NCI-H1105 (cell line): ENCODE data around the gene SCUBE1.

Experiments
- DNase-seq: peaks from one replicate; lab custom pipeline; 2025; lab: John Stamatoyannopoulos, UW

Gene SCUBE1

DNA sequence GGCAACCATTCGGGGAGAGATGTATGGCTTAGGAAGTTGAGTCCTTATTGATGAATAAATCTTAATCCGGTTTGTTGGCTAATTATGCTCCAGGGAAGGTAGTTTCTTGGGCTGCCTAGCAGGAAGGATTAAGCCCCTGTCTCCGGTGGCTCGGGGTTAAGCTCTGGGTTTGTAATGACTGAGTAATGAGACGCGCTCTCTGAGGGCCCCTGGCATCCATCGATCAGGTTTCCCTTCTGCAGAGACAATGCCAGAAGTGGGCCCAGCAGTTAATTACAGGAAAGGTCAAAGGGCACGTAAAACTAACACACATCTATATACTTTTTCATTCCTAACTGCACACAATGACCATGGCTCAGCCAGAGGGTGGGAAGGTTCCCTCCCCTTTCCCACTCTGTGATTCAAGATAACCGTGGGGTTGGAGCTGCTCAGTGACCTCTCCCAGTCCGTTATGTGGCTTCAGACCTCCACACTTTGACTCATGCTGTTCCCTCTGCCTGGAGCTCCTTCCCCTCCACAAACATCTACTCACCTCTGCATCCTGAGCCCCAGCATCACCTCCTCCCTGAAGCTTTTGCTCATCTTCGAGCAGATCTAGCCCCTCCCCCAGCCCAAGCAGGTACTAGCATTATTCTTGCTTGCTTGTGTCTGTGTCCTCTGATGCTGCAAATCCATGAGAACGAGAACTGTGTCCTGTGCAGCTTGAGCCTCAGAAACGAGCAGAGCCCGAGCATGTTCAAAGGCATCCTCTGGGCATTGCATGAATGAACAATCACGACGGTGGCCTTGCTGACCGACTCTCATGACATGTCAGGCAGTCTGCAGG is 16.6 kb downstream of the SCUBE1 start:
- no peak for DNase-seq

DNA sequence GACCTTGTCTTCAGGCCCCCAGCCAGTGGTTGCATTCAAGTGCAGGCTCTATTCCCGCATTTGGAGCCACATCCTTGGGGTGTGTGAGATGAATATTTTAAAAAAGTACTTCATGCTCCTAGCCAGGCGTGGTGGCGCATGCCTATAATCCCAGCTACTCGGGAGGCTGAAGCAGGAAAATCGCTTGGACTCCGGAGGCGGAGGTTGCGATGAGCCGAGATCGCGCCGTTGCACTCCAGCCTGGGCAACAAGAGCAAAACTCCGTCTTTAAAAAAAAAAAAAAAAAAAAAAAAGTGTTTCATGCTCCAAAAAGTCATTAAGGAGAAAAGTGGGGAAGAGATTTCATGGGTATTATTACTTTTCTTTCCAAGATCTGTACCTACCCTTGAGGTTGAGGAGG is 18.0 kb downstream of the SCUBE1 start:
- no peak for DNase-seq

DNA sequence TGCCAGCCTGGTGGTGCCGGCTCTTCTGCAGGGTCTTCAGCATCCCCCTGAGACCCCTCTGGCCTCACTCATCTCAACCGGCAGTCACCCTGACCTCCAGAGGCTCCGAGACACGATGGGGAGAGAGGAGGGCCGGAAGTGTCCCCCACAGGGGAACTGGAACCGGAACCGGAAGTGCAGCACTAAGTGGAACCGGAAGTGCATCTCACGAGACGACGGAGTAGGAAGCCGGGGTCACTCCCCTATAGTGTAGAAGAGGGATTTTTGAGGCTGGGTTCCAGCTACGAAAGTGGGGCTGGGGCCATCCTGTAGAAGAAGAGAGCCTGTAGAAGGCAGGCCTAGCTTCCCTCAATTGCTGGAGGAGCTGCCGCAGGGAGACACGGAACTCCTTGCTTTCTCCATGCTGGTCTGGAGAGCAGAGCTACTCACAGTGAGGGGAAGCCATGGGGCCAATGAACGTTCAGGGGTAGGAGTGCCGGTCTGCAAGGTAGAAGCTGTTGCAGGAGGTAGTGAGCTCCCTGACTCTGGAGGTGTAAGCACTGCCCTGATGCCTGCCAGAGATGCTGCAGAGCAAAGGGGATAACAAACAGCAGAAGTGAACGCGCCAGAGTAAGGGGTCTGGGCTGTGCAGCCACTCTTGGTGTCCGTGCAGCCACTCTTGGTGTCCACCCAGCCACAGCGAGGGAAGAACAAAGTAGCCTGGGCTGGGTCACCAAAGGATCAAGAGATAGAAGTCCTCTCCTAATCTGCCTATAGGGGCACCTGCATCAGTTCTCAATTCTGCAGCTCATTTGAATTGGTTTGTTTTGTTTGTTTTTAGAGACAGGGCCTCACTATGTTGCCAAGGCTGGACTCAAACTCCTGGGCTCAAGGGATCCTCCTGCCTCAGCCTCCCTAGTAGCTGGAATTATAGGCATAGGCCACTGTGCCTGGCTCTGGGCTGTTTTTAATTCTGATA is 21.9 kb downstream of the SCUBE1 start:
- no peak for DNase-seq

DNA sequence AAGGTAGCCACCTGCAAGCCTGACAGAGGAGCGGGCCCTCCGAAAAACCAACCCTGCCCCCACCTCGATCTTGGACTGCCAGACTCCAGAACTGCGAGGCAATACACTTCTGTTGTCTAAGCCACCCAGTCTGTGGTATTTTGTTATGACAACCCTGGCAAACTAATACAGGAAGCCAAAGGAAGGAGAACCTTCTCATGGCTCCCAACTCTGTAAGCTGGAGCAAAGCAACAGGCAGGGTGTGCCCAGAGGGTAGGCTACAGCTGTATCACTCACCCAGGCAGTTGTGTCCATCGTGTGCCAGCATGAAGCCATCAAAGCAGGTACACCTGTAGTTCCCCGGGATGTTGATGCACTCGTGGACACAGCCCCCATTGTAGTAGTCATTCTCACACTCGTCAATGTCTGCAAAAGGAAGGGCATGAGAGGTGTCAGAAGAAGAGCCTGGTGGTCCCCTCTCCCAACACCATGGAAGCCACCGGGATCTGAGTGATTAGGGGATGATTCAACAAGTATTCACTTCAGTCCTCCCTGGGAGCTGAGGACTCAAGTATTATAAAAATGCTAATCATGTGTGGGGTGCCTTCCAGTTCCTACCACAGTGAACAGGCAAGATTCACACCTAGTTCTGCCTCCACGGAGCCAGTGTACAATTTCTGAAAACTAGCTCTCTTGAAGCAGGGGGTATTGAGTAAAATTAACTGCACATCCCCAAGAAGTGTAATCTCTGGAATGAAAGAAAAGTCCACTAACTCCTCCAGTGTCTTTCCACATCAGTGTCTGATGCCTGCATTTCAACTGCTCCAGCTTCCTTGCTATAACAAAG is 23.3 kb downstream of the SCUBE1 start:
- no peak for DNase-seq

DNA sequence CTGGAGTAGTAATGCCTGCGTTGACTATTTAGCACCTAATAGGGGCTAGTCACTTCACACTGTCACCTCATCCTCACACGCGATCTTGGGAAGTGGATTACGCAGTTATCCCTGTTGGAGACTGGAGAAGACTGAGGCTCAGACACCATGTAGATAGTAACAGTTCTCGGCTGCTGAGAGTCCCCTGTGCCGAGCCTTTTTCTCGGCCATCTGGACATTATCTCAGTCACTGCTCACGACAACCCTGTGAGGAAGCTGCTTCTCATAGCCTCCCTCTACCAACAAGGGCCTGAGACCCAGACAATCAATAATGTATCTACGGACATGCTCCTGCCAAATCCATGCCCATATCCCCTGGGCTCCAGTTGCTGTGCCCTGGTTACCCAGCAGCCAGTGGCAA is 25.9 kb downstream of the SCUBE1 start:
- no peak for DNase-seq

DNA sequence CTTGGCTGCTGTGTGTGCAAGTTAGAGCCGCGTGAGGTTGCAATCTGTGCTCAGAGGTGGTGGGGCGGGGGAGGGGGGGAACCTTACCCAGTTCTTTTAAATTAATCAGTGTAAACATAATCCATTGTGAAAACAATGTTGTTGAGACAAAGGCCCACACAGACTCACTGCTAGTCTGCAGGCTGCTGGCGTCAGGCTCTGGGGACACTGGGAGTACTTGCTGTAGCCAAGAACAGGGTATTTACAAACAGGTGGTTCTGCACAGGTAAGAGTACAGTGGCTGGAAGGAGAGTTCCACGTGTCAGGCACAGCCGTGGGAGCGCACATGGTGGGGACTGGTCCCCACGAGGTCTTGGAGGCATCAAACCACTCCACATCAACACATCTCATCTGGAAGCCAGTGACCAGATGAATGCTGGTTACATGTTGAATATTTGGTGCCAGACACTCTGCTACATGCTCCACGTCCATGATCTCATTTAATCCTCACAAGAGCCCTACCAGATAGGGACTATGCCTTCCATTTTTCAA is 27.4 kb downstream of the SCUBE1 start:
- no peak for DNase-seq

DNA sequence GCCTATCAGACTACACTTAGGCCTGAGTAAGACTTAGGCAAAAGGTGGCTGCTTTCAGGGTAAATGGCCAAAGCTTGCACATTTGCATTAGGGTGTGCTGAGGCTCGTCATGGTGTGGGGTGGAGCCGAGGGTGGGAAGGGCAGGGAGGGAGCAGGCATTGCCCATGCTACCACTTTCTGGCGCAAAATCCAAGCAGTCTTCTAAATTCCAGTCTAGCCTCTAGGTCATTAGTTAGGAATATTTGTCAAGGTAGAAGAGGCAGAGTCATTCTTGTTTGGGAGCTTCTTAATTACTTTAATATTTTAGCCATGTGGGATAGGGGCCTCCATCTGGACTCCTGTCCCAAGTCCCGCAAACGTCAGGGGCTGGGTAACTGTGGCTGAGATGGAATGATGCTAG is 28.6 kb downstream of the SCUBE1 start:
- DNase-seq, result no peak

DNA sequence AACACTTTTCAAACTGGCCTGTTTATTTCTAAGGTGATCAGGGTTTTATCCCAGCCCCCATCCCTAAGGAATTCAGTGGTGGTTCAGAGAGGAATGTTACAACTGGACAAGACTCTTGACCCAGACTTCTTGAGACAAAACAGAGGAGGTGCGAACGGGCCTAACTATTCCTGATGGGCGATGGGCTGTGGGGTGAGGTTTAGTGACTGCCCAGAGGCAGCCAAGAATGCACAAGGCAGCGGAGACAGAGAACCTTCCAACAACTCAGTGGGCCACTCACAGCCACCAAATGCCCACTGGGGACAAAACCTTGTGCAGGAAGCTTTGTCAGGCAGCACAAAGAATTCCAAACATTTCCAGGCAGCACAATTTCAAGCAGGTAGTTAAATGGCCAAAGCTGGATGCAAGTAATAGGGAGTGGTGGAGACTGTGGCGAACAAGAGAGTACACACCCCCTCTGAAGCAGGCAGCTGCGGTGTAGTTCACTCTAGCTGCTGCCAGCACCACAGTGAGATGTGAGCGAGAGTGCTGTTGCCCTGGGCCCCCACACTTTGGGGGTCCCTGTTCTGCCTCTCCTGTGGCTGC is 29.2 kb downstream of the SCUBE1 start:
- no peak for DNase-seq

DNA sequence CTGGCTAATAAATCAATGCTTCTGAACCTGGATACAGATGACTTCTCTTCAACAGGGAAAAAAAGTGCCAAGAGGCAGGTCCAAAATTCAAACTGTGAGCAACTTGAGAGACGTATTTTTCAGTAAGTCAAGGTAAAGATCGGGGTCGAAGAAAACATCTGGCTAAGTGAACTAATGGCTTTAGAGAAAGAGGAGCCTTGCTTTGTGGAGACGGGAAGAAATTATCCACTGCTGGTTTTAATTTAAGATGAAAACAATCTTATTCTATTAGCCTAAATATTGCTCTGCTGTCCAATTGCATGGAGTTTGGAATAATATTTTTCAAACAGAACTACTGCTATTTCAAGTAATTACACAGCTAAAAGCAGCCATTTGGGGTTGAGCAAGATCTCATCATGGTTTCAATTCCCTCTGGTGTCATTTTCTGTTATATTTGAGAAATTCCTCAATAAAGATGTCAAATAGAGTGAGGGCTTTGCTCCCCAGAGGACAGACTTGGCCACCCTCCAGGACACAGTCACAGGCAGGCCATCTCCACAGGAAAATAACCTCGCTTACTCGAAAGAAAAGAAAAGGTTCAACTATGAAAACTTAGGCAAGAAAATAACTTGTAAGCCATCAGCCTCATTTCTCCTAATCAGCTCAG is 29.8 kb downstream of the SCUBE1 start:
- no peak for DNase-seq

DNA sequence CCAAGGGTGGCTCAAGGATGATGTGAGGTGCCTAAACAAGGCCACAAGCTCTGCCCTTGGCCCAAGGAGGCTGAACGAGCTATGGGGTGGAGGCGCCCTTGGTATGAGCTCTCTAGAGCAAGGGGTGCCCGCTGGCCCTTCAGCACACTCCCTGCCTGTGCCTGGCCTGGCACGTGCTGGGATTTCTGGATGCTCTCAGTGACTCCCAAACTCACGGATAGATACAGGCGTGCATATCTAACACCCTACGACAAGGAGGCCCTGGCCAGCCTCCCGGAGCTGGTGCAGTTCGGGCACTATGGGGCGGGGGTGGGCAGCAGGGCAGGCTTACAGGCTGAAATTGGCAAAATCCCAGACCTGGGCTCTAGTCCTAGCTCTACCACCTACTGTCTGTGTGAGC is 30.6 kb downstream of the SCUBE1 start:
- no peak for DNase-seq

DNA sequence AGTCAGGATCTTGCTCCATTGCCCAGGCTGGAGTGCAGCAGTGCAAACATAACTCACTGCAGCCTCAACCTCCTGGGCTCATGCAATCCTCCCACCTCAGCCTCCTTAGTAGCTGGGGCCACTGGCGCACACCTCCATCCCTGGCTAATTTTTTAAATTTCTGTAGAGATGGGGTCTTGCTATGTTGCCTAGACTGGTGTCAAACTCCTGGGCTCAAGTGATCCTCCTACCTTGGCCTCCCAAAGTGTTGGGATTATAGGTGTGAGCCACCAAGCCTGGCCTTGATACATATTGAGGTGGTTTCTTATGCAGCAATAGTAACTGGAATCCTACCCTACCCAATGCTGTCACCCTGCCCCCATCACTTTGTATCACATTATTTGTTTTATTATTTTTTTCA is 32.4 kb downstream of the SCUBE1 start:
- DNase-seq, result no peak

DNA sequence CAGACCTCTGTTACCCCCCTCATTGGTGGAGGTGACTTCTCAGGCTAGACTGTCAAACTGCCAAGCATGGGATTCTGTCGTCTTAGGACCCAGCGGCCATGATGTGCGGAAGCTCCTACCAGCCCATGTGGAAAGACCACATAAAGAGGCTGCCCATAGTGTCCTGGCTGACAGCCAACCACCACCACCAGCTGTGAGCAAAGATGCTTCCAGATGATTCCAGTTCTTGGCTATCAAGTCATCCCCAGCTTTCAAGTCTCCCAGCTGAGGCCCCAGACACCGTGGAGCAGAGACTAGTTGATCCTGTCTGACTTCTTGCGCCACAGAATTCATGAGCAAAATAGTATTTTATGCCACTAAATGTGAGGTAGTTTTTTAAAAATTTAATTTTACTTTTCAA is 32.9 kb downstream of the SCUBE1 start:
- DNase-seq, result no peak

DNA sequence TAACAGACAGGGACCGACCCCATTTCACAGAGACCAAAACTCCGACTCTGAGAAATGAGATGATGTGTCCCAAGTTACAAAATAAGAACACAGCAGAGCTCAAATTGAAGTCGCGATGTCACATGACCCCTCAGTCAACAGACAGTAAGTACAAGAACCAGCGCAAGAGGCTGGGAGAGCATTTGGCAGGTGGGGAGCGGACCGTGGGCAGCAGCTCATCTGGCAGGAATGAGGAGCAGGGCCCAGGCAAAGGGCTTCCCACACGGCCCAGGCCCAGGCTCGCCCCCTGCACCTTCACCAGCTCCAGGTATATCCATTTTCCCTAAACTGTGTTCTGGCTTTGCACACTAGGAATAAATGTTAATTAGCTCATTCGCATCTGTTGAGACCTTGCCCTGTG is 34.3 kb downstream of the SCUBE1 start:
- DNase-seq, result peak; percentile 60

DNA sequence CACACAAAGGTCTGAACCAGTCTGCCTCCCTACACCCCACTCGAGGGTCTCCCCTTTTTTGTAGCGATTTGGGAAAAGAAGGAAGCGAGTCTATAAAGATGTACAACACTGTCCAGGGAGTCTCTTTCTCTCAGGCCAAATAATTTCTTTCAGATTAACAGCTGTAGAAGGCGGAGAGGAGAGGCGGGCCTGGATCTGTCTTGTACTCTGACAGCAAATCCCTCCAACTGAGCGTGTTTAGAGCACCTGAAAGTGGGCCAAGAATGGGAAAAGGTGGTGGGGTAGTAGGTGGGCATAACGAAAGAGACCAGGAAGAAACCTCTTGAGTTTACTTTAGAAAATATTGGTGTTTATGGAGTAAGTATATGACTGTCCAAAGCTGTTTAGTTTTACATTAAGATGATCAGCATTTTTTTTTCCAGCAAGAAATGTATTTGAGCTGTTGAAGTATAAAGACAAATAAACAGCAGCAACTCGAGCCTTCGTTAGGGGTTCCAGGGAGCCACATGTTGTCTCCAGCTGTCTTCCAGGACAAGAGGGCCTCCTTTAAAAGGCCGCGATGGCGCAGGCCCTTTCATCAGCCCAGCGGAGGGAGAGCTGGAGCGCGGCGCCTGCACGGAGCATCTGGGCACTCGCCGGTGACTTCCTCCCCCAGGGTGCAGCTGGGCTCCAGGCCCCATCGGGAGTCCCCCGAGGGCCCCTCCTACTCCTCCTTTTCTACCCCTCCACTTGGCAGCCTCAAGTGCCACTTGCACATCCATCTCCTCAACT is 34.9 kb downstream of the SCUBE1 start:
- DNase-seq, result no peak

DNA sequence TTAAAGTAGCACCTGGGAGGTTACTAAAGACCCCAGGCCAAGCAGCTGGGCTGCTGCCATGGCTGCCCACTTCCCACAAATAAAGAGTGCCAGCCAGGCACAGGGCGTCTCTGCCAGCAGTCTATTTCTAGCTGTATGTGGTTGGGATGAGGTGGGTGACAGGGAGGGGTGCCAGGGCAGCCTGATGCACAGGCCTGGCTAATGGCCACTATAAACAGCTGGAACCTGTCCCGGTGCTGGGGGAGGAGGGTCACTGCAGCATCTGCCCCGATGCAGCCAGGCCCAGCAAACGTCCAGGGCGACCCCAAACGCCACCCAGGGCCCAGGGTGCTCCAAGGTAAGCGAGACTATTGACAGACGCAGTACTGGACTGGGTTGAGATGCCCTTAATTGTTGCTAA is 37.4 kb downstream of the SCUBE1 start:
- no peak for DNase-seq

DNA sequence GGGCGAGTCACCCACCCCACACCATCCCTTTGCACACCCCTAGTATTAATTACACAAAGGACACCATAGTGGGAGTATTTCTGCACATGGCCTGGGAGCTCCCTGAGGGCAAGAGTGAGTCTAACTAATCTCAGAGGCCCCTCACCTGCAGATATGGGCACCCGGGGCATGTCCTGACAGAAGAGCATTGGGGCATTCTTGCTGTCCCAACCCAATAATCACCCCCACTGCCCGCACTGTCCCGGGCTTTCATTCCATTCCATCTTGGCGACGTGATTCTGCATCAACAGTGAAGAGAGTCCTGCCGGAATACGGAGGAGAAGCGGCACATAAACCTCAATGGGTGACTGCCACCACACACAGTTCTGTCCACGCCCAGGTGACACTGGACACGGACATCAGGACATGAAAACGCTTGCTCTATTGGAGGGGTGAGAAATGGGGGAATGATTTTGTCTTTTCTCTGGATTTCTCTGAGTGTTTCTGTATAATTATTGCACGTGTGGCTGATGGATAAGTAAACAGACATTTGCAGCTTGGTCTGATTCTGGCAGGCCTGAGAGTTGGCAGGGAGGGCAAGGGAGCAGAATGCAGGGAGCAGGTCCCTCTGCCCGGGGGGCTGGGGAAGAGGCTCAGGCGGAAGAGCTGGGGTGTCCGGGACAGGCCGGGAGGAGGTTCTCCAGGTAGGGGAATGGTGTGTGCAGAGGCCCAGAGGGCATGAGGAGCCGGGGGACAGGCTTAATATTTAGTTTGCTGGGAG is 38.2 kb downstream of the SCUBE1 start:
- DNase-seq, result no peak

DNA sequence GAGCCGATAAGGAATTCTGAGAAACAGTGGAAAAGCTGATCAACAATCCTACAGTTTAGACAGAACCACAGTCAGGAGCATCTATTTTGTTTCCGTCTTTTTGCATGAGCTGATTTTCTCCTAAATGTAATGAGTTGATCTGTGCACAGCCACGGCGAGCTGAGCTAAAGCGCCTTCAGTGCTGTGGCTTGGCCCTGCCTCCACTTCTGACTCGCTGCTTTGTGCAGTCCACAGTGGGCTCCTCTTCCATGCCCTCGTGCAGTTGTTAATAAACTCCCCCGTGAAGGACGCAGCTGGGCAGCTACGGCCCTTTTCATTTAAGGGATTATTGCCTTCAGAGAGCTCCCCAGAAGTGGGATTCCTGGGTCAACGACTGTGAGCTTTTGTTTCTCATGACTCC is 39.4 kb downstream of the SCUBE1 start:
- DNase-seq, result no peak

DNA sequence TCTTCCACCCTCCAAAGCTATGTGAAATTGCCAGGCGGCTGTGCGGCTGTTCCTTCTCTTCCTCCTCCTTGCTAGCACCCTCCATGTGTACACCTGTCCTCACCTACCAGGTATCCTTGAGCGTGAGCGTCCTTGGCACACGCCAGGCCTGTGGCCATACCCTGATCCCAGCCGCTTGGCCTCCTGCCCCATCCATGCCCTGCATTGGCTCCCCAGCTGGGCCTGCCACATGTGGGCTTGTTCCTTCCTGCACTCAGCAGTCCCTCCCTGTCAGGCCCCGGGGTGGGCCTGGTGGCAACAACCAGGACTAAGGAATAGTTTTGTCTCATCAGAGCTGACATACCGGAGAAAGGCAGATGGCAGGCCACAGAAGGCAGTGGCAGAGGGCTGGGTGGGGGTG is 40.0 kb downstream of the SCUBE1 start:
- no peak for DNase-seq

DNA sequence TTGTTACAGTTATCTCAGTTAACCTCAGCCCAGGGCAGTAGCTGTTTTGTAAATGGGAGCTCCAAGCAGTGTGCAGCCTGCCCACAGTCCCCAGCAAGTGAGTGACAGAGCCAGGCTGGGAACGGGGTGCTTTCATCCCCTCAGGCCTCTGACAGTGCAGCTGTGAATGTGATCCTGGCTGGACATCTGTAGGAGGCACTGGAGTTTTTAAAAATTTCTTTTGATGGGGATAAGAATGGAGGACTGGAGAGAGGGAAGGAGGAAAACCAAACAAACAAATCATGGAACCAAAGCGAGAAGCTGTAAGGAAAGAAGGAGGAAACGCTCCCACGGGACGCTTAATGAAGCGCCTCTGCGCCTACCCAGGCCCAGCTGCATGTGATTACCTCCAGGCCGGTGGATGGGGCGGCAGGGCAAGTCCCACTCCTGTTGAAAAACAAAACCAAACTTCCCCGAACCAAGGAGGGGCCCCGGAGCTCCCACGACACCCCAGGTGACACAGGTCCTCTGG is 40.6 kb downstream of the SCUBE1 start:
- DNase-seq, result no peak
